GM18517 (cell line): ENCODE data around the gene THBS2.
"Not testable (repeated sequence)": the region's sequence is repeated elsewhere in the genome, so short reads cannot be mapped to it uniquely, and the experiment has no call there.

Experiments used
- ATAC-seq: cut with Tn5 transposase; IDR thresholded peaks from one replicate; pipeline ENCODE4 v1.9.1; 2021; ENCODE audit warnings: mild to moderate bottlenecking, moderate library complexity; ENCODE audit not compliant: unreplicated experiment

The THBS2 gene

GRCh38 chr6:169186496-169187169 lies 67.0 kb downstream of the THBS2 start:
- ATAC-seq: no peak

- no peak for ATAC-seq
Observed at GRCh38 chr6:169185692-169186485, 67.8 kb downstream of the THBS2 start.

GRCh38 chr6:169185011-169185521 lies 68.6 kb downstream of the THBS2 start:
- no peak for ATAC-seq

GRCh38 chr6:169184419-169184818 lies 69.2 kb downstream of the THBS2 start:
- no peak for ATAC-seq

- ATAC-seq: no peak
Observed at GRCh38 chr6:169183233-169183632, 70.4 kb downstream of the THBS2 start.

GRCh38 chr6:169179831-169180230 lies 73.8 kb downstream of the THBS2 start:
- not testable (repeated sequence) for ATAC-seq

- no peak for ATAC-seq
Observed at GRCh38 chr6:169177516-169178166, 76.0 kb downstream of the THBS2 start.

GRCh38 chr6:169176361-169176991 lies 77.2 kb downstream of the THBS2 start:
- ATAC-seq: no peak

- ATAC-seq: no peak
Observed at GRCh38 chr6:169175360-169175887, 78.2 kb downstream of the THBS2 start.

GRCh38 chr6:169174516-169175359 lies 78.9 kb downstream of the THBS2 start:
- no peak for ATAC-seq

- no peak for ATAC-seq
Observed at GRCh38 chr6:169173532-169174268, 79.9 kb downstream of the THBS2 start.

GRCh38 chr6:169172946-169173345 lies 80.7 kb downstream of the THBS2 start:
- ATAC-seq: no peak

- ATAC-seq: no peak
Observed at GRCh38 chr6:169172456-169172855, 81.2 kb downstream of the THBS2 start.

GRCh38 chr6:169171951-169172350 lies 81.7 kb downstream of the THBS2 start:
- ATAC-seq: no peak

- no peak for ATAC-seq
Observed at GRCh38 chr6:169171016-169171415, 82.6 kb downstream of the THBS2 start.

GRCh38 chr6:169170583-169170955 lies 83.1 kb downstream of the THBS2 start:
- ATAC-seq: no peak

- ATAC-seq: no peak
Observed at GRCh38 chr6:169169941-169170582, 83.6 kb downstream of the THBS2 start.

- ATAC-seq: no peak
Observed at GRCh38 chr6:169169375-169169774, 84.3 kb downstream of the THBS2 start.

GRCh38 chr6:169168706-169169105 lies 84.9 kb downstream of the THBS2 start:
- ATAC-seq: no peak
